ENCODE data around the gene ATP6V0A1.

- no peak for TF ChIP-seq ZNF263 (CRISPR knock-in tag; IDR thresholded peaks at IDR 0.05; ENCODE audit: low read depth)
- TF ChIP-seq ATF3 (CRISPR knock-in tag; conservative IDR thresholded peaks at IDR 0.05): no peak
- TF ChIP-seq NR2C2 (CRISPR knock-in tag; IDR thresholded peaks at IDR 0.05): no peak
- TF ChIP-seq ZNF423 (CRISPR knock-in tag; IDR thresholded peaks at IDR 0.05): no peak
- TF ChIP-seq FOXP1 (CRISPR knock-in tag; IDR thresholded peaks at IDR 0.05; ENCODE audit: borderline replicate concordance): no peak
- TF ChIP-seq JUN (CRISPR knock-in tag; IDR thresholded peaks at IDR 0.05): no peak
- no peak for TF ChIP-seq MYBL2 (CRISPR knock-in tag; IDR thresholded peaks at IDR 0.05)
- no peak for TF ChIP-seq ZSCAN18 (CRISPR knock-in tag; IDR thresholded peaks at IDR 0.05)
- no peak for TF ChIP-seq CTCF (IDR thresholded peaks at IDR 0.05)
- TF ChIP-seq ETV6 (CRISPR knock-in tag; IDR thresholded peaks at IDR 0.05): no peak
- no peak for TF ChIP-seq TCF7 (CRISPR knock-in tag; IDR thresholded peaks at IDR 0.05; ENCODE audit: low read depth)
- TF ChIP-seq TEAD1 (CRISPR knock-in tag; IDR thresholded peaks at IDR 0.05): no peak
- TF ChIP-seq PREB (CRISPR knock-in tag; IDR thresholded peaks at IDR 0.05; ENCODE audit: borderline replicate concordance): no peak
These were observed 37.0 kb upstream of the ATP6V0A1 start for GRCh38 chr17:42421507-42422338.
